Osteocyte (in vitro differentiated cells): ENCODE results near the gene DST. TPM values are rescaled to one million over a fixed set of nuclear protein-coding genes. Genes with fewer than 3 reads are reported as not detected.
A peak's percentile ranks its signal among the peaks of the same experiment; 100 is the strongest.

Experiments used
- DNase-seq: peaks from one replicate; pipeline ENCODE4 v3.0.0; 2021; ENCODE audit warnings: mixed read lengths; ENCODE audit not compliant: unreplicated experiment; ENCODE audit errors: extremely low spot score
- H3K27ac Mint-ChIP-seq: one replicate; pipeline ENCODE4 v1.8.0; 2021; ENCODE audit warnings: mild to moderate bottlenecking, mixed read lengths; ENCODE audit not compliant: unreplicated experiment
- H3K27me3 Mint-ChIP-seq: one replicate; pipeline ENCODE4 v1.8.0; 2021; ENCODE audit warnings: mixed read lengths; ENCODE audit not compliant: unreplicated experiment
- H3K36me3 Mint-ChIP-seq: one replicate; pipeline ENCODE4 v1.8.0; 2021; ENCODE audit warnings: mixed read lengths; ENCODE audit not compliant: unreplicated experiment
- H3K4me1 Mint-ChIP-seq: one replicate; pipeline ENCODE4 v1.8.0; 2021; ENCODE audit warnings: mixed read lengths; ENCODE audit not compliant: unreplicated experiment
- H3K4me3 Mint-ChIP-seq: one replicate; pipeline ENCODE4 v1.8.0; 2021; ENCODE audit warnings: mild to moderate bottlenecking, moderate library complexity, mixed read lengths; ENCODE audit not compliant: unreplicated experiment
- H3K9me3 Mint-ChIP-seq: one replicate; pipeline ENCODE4 v1.8.0; 2021; ENCODE audit warnings: mixed read lengths; ENCODE audit not compliant: unreplicated experiment
- total RNA-seq: library from RNA; stranded (reverse); gene quantifications from 2 replicates; pipeline ENCODE4 v1.2.1, GENCODE V29; 2021
- TF ChIP-seq, protein P1 (sequence below): fragments of 200-600 bp; sonication (generic); IDR thresholded peaks from 2 replicates; pipeline ENCODE4 v1.5.0; 2021; ENCODE audit warnings: antibody characterized with exemption, mild to moderate bottlenecking, moderate library complexity

The DST gene
- total RNA-seq, 1 donor from 2014 or later: 240 TPM

DNA sequence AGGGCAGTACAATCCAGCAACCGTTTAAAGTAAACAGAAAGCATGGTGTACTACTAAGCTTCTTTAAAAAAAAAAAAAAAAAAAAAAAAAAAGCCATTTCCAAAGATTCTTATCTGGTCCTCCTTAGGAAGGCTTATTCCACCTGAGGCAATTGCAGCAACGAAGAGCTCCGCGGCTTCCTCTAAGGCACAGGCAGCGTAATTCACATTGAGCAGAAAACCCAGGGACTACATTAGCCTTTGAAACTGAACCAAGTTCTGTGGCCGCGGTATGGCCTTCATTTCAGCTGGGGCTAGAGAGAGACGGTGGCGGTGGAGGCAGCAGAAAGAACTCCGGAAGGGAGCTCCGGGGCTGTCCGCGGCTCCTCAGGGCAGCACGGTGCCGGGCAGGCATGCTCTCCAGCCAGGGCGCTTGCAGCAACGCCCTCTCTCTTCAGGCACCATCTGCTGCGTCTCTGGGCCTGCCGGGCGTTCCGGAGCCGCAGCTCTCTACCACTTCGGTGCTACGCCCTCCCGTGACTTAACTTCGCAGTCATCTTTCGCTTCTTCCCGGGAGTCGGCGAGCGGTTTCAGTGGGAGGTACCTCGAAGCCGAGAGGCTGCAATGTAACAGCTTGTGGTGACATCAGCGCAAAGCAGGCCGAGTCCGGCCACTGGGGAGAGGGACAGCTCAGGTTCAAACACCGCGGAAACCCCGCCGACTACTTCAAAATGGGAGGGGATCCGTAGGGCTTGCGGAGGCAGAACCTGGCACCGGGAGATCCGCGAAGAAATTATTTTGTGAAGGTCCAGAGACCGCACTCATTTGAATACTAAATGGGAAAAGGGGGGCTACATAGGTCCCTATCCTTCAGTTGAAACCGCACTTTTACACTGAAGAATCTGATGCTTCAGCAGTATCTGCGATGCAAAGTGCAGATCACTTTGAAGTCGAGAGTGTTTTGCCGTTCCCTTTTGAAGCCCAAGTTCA, 100.0 kb downstream of the DST start:
- H3K4me1 Mint-ChIP-seq: peaks cover 28% of the 10 kb centered on the region
- TF ChIP-seq, protein P1, sequence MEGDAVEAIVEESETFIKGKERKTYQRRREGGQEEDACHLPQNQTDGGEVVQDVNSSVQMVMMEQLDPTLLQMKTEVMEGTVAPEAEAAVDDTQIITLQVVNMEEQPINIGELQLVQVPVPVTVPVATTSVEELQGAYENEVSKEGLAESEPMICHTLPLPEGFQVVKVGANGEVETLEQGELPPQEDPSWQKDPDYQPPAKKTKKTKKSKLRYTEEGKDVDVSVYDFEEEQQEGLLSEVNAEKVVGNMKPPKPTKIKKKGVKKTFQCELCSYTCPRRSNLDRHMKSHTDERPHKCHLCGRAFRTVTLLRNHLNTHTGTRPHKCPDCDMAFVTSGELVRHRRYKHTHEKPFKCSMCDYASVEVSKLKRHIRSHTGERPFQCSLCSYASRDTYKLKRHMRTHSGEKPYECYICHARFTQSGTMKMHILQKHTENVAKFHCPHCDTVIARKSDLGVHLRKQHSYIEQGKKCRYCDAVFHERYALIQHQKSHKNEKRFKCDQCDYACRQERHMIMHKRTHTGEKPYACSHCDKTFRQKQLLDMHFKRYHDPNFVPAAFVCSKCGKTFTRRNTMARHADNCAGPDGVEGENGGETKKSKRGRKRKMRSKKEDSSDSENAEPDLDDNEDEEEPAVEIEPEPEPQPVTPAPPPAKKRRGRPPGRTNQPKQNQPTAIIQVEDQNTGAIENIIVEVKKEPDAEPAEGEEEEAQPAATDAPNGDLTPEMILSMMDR: peak; percentile 53
- H3K36me3 Mint-ChIP-seq: no peaks in the 10 kb centered on the region
- DNase-seq: peak; percentile 96
- no peak overlapping the region for H3K4me3 Mint-ChIP-seq
- no peak overlapping the region for H3K27ac Mint-ChIP-seq
- H3K9me3 Mint-ChIP-seq: no peaks in the 10 kb centered on the region
- no peaks in the 10 kb centered on the region for H3K27me3 Mint-ChIP-seq

GRCh38 chr6:56541741-56542360, 100.8 kb downstream of the DST start:
- no peak overlapping the region for H3K4me3 Mint-ChIP-seq
- H3K36me3 Mint-ChIP-seq: no peaks in the 10 kb centered on the region
- no peaks in the 10 kb centered on the region for H3K27me3 Mint-ChIP-seq
- H3K4me1 Mint-ChIP-seq: peaks cover 30% of the 10 kb centered on the region
- no peaks in the 10 kb centered on the region for H3K9me3 Mint-ChIP-seq
- no peak overlapping the region for H3K27ac Mint-ChIP-seq
- DNase-seq: no peak
- TF ChIP-seq, protein P1: no peak

DNA sequence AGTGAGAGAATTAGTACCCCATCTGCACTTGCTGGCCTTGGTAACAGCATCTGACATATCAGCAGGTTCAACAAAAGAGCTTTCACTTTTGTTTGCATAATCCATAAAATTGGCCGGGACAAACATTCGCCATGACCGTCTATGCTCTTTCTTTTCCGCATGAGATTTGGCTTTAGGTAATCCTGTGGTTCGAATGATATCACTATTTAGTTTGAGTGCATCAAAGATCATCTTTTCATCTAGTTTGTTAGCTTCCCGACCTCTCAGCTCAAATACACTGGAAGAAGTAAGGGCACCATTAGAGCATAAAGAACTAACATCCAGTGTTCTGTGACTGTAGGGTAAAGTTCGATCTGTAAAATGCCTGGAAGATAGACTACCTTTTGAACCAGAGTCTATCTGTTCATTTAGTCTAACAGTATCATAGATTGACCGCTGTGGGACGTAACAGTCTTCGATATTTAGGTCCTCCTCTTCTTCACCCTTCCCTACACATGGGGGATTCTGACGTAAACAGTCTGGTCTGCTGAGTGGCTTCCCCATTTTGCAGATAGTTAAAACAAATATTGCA, 101.6 kb downstream of the DST start:
- H3K4me3 Mint-ChIP-seq: no peak overlapping the region
- H3K27me3 Mint-ChIP-seq: no peaks in the 10 kb centered on the region
- no peak overlapping the region for H3K27ac Mint-ChIP-seq
- TF ChIP-seq, protein P1: no peak
- H3K9me3 Mint-ChIP-seq: no peaks in the 10 kb centered on the region
- H3K4me1 Mint-ChIP-seq: peaks cover 26% of the 10 kb centered on the region
- DNase-seq: no peak
- no peaks in the 10 kb centered on the region for H3K36me3 Mint-ChIP-seq

DNA sequence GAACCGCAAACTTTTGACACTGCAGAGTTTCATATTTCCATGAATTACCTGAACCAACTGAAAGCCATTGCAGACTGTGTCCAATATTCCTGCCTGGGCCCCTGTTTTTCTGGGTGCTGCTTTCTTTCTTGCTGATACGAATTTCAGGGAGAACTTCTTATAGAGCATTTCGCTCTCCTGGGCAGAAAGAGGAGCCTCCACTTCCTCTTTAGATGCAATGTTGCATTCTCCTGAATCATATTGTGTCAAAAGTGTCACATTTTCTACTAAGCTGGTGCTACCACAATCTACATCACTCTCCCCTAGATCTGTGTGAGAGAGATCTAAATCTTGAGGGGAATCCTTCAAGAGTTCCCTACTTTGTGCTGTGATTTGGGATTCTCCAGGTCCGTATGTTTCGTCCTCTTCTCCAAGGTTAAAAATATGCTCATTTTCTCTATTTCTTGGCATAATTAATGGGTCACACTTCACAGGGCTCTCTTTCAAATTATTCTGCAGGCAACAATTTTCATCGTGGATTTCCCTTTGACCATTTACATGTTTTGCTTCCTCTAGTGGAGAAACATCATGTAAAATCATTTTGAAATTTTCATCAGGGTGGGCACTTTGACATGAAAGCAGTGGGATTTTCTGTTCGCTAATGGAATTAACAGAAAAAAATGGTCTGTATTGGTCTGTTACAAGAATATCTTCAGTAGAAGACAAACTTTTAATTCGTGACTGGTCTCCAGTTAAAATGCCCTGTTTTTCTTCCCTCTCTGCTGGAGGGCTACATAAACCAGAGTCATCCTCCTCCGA, 102.3 kb downstream of the DST start:
- Mint-ChIP-seq H3K4me1 (peaks cover 26% of the 10 kb centered on the region), H3K36me3 (peaks cover 6% of the 10 kb centered on the region), H3K9me3 (no peaks in the 10 kb centered on the region), H3K27ac (no peak overlapping the region), H3K4me3 (no peak overlapping the region), H3K27me3 (no peaks in the 10 kb centered on the region)
- TF ChIP-seq, protein P1: no peak
- no peak for DNase-seq
